ENCODE results near the gene CCDC186.
A peak's percentile ranks its signal among the peaks of the same experiment; 100 is the strongest.

Gene CCDC186

DNA sequence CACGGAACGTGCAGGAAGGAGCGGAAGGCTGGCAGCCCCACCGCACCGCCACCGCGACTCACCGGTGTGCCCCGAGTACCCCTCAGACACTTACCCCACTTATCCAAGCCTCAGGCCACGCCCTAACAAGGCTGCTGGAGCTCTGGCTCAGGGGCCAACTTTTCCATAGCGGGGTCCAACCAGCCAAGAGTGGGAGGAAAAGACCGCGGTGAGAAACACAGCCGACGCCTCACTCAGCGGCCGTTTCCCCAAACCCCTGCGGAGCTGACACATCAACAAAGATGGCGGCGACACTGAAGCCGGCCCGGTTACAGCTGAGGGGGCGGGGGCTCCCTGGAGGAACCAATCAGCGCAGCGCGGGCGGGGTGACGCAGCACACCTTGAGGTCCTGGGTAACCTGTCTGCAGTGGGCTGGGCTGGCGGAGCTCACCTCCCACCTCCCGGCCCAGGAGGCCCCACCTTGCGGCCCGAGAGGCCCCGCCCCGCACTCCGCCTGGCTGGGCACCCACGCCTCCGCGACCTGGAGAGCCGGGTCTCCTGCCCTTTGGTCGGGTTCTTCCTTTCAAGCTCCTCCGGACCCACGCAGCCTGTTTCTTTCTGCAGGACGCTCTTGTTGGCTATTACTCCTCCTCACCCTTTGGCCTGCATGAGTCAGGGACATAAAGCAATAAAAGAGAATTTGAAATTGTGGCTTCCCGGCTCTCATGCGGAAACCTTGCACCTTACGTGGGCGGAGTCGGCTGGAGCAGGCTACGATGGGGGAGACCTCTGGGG, at the start of gene CCDC186:
Gene CCDC186, minus strand, starts transcription at position 283 of the 774 bp plus-strand sequence. CDS start 10,935 bp downstream, outside the sequence.
- FAIRE-seq = peak; percentile 97

DNA sequence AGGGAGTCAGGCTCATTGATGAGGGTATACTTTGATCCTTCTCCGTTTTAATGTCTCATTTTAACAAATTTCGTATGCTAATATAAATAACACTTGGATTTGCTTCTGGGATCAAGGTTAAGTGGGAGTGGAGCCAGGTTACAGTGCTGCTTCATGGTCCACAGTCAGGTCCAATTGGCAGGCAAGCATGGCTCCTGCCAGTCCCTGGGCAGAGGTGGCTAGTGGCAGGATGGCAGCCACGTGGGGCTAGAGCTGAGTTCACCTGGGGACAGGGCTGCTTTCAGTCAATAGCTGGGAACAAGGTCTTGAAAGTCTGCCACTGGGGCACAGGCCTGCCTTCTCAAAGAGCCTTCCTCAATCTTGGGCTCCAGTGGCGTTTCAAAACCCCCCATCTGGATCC, 49.1 kb upstream of the CCDC186 start:
- FAIRE-seq = no peak

DNA sequence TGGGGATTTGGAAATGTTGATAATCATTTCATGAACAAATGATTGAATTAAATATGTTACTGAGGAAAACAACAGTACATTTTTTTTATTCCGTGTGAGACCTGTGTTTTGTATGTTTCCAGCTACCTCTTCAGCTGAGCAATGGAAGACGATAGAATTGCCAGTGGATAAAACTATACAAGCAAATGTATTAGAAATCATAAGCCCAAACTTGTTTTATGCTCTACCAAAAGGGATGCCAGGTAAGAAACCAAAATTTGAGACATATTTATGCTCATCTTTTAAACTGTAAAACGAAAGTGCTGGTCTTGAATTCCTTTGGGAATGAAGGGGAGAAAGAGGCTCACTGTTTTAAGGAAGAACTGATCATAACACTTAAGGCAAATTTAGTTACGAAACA, 47.2 kb upstream of the CCDC186 start:
- no peak for FAIRE-seq

DNA sequence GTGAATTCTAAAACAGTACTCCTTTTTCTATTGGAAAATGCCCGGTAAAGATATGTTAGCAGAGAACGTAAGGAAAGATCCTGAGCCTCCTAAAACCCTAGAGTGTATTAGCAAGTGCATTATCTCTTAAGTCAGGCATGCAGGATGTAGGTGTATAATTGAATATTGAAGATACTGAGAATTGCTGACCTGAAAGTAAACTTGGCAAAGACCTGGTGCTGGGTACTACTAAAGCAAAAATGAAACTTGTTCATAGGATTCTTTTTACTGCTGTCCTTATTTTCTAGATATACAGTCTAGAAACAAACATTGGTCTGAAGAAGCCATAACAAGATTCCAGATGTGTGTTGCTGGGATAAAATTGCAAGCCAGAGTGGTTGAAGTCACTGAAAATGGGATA, 46.3 kb upstream of the CCDC186 start:
- FAIRE-seq = no peak

DNA sequence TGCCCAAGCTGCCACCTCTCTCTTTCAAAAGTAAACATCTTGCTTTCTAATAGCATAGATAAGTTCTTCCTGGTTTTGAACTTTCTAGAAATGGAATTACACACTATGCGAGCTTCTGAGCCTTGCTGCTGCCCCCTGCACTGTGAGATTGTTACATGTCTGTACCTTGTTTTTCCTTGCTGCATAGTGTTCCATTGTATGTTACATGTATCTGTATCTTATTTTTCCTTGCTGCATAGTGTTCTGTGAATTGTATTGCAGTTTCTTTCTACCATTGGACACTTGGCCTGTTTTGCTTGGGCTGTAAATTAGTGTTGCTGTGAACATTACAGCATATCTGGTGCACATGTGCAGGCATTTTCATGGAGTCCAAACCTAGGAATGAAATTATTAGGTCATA, 41.0 kb upstream of the CCDC186 start:
- FAIRE-seq = no peak

DNA sequence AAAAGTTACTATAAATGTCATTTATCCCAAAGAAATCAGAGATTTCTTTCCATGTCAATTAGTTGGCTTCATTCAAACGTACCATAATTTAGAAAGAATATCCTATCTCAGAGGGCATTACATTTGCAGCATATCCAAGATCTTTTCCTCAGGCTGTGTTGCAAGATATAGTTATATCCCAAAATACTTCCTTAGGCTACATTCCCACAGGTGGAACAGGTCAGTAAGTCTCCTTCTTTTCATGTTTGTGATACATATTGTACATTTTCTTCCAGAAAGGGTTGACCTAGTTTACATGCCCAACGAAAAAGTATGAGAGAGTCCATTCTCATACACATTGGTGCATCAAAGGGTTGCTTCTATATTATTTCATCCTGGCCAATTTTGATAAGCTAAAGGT, 38.1 kb upstream of the CCDC186 start:
- no peak for FAIRE-seq

DNA sequence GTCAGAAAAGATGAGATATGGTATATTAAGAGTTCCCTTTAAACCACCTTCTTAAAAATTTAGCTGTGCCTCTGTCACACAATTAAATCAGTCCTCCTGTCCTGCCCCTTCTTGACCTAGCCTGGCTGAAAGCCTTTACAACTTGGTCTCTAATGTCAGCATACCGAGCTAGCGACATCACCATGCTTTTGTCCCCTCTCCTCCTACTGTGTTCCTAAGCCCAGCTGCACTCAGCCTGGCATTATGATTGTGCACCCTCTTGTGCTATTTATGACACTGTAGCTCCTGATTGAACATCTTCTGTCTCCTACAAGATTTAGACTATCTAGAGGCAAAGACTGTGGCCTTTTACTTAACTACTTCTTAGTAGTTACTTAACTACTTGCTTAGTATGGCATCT, 34.3 kb upstream of the CCDC186 start:
- no peak for FAIRE-seq

DNA sequence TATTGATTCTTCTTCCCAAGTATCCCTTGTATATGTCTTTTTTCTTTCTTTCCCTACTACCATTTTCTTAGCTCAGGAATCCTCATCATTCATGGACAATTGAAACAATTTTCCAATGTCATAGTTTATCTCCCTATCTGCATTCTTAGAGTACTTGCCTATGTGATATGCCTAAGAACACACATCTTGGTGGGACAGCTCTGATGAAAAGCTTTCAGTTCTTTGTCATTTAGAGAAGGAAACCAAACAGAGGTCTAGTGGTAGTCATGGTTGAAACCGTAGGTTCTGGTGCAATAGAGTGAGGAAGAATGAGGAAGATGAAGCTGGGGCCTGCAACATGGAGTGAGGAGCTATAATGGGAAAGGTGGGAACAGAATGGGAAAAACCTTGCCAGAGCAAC, 33.3 kb upstream of the CCDC186 start:
- FAIRE-seq = no peak

DNA sequence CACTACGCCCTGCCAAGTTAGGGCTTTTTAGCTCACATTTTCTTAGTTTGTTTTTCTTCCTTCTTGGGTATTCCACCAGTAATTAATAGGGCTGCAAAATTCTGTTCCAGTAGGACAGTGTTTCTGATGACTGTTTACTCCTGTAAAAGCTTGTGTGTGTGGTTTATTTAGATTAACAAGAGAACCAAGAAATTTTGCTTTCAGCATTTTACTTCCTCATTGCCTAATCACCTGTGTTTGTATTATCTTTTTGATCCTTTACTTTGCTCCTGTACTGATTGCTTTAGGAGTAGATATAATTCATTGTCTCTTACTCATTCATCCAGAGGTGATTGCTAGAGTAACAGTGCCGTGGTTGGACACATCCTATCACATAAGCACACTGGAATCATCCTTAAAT, 32.9 kb upstream of the CCDC186 start:
- no peak for FAIRE-seq

DNA sequence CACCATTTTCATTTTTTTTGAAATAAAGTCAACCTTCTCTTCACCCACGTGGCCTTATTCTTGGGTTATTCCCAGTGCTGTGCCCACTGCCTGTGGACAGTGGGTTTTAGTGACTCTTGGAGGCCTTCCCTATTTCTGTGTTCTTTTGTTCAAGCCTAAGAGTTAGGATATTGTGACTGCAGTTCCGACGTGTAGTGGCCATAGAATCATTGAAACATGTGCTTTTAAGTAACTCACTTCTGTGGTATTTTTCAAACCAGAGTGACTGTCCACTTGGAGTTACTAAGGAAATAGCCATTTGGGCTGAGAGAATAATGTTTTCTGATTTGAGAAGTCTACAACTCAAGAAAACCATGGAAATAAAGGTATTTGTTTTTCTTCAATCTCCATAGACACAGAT, 28.8 kb upstream of the CCDC186 start:
- FAIRE-seq = no peak

DNA sequence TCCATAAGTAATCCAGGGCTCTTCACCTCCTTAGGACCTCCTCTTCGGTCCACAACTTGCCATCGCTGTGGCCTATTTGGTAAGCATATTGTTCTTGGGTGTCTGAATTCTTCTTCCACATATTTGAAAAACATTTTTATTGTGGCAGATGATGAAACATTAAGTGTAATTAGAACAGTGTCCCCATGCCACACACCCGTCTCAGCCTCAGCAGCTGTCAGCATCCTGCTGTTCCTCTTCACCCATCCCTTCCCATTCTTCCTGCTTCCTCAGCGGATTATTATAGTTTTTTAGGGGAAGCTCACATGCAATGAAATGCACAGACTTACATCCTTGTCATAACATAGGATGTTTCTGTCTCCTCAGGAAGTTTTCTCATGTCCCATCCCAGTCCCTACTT, 25.2 kb upstream of the CCDC186 start:
- no peak for FAIRE-seq

DNA sequence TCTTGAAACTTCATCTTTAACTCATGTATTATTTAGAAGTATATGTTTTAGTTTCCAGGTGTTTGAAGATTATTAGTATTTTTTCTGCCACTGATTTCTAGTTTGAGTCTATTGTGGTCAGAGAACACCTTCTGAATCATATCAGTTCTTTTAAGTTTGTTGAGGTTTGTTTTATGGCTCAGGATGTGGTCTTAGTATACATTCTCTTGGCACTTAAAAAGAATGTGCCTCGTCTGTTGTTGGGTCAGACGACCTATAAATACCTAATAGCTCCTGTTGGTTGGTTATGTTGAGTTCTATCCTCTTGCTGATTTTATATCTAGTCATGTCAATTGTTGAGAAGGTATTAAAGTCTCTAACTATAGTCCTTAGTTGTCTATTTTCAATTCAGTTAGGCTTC, 21.1 kb upstream of the CCDC186 start:
- no peak for FAIRE-seq

DNA sequence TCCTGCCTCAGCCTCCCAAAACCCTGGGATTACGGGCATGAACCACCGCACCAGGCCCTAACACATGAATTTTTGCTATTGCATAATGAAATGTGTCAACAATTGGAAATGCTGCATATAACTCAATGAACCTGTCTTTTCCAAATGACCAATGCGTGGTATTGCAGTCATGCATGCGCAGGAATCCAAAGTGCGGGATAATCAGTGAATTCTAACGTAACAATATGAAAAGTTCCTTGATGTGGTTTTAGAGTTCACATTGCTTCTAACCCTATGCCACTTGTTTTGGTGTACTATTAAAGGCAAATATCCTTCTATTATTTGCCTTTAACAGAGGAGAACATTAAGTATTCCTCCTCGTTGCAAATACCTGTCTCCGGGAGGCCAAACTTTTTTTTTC, 15.7 kb upstream of the CCDC186 start:
- FAIRE-seq = no peak

DNA sequence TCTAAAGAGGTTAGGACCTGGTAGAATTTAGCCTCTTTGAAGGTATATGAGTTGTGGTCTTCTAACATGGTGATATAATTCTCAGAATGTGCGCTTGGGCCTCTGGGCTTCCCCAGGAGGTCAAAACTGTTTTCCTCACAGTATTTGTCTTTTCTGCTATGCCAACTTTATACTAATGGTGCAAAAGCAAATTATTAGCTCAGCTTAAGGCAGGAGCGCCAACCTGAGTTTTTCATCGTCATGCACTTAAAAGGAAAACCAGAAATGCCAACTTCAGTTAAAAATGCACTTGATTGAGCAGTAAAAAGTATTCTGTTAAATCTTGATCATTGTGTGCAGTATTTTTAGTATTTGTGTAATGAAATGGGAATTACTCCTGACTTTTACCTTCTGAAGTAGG, 14.9 kb upstream of the CCDC186 start:
- no peak for FAIRE-seq

DNA sequence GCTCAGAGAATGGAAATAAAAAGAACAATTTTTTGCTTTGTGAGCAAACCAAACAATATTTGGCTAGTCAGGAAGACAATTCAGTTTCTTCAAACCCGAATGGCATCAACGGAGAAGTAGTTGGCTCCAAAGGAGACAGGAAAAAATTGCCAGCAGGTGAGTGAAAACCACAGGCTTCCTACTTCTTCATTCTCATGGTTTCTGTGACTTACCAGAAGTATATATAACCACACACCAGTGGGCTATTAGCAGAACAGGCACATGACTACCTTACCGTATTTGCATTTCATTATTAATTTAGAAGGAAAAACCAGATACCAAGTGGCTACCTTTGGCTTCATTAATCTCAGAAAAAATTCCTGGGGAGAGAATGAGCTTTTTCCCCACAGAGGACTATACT, 14.0 kb upstream of the CCDC186 start:
- FAIRE-seq = no peak

DNA sequence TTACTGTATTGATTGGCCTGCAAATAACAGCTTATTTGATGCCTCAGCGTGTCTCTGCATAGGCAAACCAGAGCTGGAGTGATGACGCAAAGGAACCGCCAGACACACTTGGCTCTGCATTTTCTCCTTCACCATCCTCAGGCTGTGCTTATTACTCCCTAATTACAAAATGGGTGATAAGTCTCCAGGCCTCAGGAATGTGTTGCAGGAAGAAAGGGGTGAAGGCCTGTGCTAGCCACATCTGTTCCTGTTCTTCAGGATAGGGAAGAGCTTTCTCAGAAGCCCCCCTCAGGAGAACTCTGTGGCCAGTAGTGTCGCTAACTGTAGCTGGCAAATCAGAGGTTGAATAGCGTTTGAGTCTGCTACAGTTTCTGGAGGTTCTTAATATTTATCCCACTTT, 10.3 kb upstream of the CCDC186 start:
- FAIRE-seq = no peak

DNA sequence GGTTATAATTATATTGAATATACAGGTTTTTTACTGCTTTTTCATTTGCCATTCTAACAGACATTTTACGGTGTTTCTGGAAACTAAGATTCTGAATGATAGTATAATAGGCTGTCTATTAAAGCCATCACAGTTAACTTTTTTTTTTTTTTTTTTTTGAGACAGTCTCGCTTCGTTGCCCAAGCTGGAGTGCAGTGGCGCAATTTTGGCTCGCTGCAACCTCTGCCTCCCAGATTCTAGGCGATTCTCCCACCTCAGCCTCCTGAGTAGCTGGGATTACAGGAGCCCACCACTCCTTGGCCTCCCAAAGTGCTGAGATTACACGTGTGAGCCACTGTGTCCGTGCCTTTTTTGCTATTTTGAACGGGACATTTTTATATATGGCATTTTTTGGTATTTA, 9.6 kb upstream of the CCDC186 start:
- no peak for FAIRE-seq

DNA sequence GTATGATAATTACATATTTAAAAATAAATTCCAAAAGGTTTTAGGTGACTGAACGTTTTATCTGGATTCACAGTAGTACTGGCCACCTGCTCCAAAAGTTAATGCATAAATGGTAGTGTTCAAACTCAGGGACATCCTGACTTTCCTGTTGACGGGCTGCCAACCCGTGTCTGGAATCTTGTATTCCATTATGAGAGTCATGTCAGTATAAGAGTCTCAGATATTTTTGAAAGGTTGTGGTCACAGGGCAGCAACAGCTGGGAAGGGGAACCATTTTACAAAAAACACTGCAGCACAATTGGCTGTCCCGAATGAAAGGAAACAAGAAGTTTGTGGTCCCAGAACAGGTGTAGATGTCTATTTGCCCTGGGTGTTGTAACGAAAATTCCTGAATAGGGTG, 8.0 kb upstream of the CCDC186 start:
- no peak for FAIRE-seq

DNA sequence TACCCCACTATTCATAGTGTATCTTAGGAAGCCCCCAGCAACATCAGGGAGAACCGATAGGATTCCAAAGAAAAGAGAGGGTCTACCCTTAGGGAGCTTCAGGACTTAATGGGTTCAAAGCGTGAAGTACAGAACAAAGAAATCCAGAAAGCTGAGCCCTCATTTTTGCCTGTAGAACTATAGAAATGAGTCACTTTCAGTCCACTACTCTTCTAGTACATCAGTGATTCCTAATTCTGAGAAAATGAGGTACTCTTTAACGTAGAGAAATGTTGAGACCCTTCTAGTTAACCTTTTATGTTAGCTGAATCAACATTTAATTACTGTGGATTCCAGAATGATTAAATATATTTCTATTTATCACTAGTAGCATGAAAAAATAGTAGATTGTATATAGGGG, 6.9 kb upstream of the CCDC186 start:
- no peak for FAIRE-seq

DNA sequence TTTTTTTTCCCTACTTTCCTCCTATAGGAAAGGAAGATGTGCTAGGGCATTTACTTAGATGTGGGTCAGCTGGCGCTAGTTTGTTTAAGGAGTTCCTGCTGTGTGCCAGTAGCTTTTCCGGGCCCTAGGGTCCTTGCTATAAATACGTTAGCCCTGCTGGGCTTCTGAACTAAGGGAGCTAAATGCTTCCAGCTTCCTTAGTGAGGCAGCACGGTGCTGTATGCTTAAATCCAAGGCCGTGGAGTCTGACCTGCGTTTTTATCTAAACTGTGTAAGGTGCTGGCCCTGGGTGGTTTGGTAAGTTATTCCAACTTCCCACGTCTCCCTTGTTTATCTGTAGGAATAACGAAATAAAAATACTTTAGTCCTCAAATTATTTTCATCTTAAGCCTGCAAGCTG, 5.7 kb upstream of the CCDC186 start:
- FAIRE-seq = no peak

DNA sequence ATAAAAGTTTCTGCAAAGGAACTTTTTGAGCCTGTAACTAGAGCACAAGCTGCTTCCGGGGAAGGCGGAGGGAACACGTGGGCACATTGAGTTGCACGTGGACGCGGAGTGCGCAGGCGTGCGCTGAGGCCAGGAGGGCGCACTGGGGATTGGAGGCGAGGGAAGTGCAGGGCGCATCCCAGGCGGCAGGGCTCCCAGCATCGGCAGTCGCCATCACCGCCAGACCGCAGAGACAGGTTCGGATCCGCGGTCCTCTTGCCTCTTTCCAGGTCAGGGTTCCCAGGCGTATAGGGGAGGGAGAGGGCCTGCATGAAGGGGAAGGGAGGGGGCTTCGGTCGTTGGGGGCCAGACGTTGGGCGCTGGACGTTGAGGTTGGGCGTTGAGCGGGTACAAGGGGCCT, 5.1 kb upstream of the CCDC186 start, which contains the start of gene TDRD1:
Gene TDRD1, plus strand, starts transcription at position 206 of the 400 bp plus-strand sequence. CDS start 8,479 bp downstream, outside the sequence.
- no peak for FAIRE-seq

DNA sequence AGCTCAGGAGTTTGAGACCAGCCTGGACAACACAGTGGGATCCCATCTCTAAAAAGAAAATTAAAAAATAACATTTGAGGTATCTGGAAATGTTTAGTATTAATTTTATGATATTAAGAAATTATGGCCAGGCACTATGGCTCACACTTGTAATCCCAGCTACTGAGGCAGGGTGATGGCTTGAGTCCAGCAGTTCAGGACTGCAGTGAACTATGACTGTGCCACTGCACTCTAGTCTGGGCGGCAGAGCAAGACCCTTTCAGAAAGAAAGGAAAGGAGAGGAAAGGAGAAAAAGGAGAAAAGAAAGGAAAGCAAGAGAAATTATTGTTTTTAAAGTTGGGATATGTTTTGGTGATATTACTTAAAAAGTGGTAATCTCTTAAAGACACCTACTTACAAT, 2.5 kb upstream of the CCDC186 start:
- no peak for FAIRE-seq

DNA sequence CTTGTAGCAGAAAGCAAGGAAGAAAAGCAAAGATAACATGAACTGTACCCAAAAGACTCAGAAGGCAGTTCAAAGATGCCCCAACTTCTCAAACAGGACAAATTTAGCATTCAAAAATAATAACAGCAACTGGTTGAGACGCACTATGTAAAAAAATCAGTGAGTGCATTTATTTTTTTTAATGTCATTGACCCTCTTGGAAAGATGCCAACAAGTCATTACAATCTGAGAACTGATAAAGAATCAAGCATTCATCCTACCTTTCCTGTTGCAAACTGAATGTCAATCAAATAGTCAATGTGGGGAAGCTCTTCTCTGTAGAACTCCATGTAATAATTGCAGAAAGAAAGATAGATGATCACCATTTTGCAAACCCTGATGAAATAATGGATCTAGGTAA, 1.7 kb upstream of the CCDC186 start:
- no peak for FAIRE-seq

DNA sequence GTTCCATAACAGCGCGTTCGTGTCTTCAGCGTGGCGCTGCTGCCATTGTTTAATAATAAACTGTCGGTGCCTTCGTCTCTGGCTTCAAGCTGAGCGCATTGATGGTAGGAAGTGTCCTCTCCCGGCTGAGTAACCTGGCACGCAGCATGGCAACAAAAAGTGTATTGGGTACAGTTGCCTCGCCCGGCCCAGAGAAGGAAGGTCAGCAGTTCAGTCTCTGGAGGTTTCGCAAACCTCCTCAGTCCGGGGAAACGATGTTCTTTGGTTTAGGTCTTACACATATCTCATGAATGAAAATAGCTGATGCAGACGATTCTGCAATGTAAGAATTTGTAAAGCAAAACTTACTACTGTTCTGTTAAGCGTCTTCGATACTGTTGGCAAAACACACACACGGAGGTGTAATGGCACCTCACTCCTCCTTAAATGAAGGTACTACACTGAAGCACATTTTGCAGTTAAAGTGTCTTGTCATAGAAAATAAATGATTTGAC, 739 bp upstream of the CCDC186 start:
- no peak for FAIRE-seq

DNA sequence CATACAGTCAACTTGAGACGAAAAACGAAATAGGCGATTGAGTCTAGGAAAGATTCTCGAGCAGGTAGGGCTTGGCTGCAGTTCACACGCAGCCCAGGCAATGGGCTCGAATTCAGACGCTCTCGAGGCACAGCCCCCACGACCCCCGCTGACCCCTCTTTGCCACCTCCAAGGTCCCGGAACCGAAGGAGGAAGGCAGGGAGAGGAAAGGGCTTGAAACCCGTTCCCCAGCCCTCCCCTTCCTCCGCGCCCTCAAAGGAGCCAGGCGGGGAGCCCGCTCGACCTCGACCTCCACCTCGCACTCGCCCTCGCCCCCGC, 441 bp downstream of the CCDC186 start:
- no peak for FAIRE-seq

Data from G401.6 (cell line).